GM18520 (cell line): ENCODE results near the gene TIGD2.

Experiments
- ATAC-seq: cut with Tn5 transposase; IDR thresholded peaks from one replicate; pipeline ENCODE4 v1.9.1; 2021; ENCODE audit not compliant: unreplicated experiment

TIGD2 gene

GRCh38 chr4:89161841-89162240 is 50.5 kb downstream of the TIGD2 start:
- ATAC-seq: no peak

- ATAC-seq: no peak
Measured at GRCh38 chr4:89162496-89162895, 51.2 kb downstream of the TIGD2 start.

DNA sequence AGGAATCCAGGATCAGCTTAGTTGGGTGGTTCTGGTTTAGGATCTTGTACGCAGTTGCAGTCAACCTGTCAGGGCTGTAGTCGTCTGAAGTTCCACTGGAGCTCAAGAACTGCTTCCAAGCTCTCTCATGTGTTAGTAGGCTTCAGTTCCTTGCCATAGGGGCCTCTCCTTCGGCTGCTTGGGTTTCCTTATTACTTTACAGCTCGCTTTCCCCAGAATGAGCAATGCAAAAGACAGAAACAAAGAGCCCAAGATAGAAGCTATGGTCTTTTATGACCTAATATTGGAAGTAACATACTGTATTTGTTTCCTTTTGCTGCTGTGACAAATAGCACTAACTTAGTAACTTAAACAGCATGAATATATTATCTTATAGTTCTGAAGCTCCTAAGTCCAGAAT is 51.7 kb downstream of the TIGD2 start:
- ATAC-seq: no peak

GRCh38 chr4:89164400-89164799 is 53.1 kb downstream of the TIGD2 start:
- no peak for ATAC-seq
